Thyroid gland (tissue), 4 donors: ENCODE measurements around the gene ZNF215. TPM values are rescaled to one million over a fixed set of nuclear protein-coding genes. Genes with fewer than 3 reads are reported as not detected.
"Not testable (repeated sequence)": the region's sequence is repeated elsewhere in the genome, so short reads cannot be mapped to it uniquely, and the experiment has no call there.

Experiments
- DNase-seq, 2 donors: peaks; one replicate each; pipeline ENCODE4 v3.0.0-alpha.2; 2019
- H3K27ac ChIP-seq, 3 donors: fragments of 200-600 bp; sonication (generic); 1 replicate in 2 of 3; 2 replicates in 1 of 3; pipeline ENCODE4 v1.5.1; 2016 to 2019; ENCODE audit warnings: mild to moderate bottlenecking in 1 of 3, moderate library complexity in 1 of 3
- H3K27me3 ChIP-seq: fragments of 200-600 bp; sonication (generic); one replicate; pipeline ENCODE4 v1.5.1; 2019
- H3K36me3 ChIP-seq, 2 donors: fragments of 200-600 bp; sonication (generic); one replicate each; pipeline ENCODE4 v1.5.1; 2016 to 2019
- H3K4me1 ChIP-seq, 2 donors: fragments of 200-600 bp; sonication (generic); one replicate each; pipeline ENCODE4 v1.5.1; 2017 to 2019
- H3K4me3 ChIP-seq, 3 donors: fragments of 200-600 bp; sonication (generic); replicated peaks in 1 of 3; 1 replicate in 2 of 3; 2 replicates in 1 of 3; pipeline ENCODE4 v1.5.1; 2016; ENCODE audit warnings: mild to moderate bottlenecking in 1 of 3
- H3K9me3 ChIP-seq: fragments of 200-600 bp; sonication (generic); one replicate; pipeline ENCODE4 v1.5.1; 2017
- CTCF ChIP-seq, 6 experiments: fragments of 200-600 bp in 3 of 6; fragments of 450-650 bp in 3 of 6; sonication (generic) in 3 of 6; IDR thresholded peaks; one replicate each; pipeline ENCODE4 v1.5.1; 2016 to 2019; ENCODE audit warnings: antibody characterized with exemption in 6 of 6, mild to moderate bottlenecking in 2 of 6, inconsistent platforms in 1 of 6, moderate library complexity in 1 of 6
- POLR2A ChIP-seq, 2 donors: fragments of 450-650 bp; IDR thresholded peaks; one replicate each; pipeline ENCODE4 v1.6.1; 2017; ENCODE audit warnings: antibody characterized with exemption in 2 of 2, mild to moderate bottlenecking in 2 of 2, moderate library complexity in 1 of 2
- WGBS, 2 donors: methylation state at CpG; one replicate each; pipeline ENCODE4 v1.1.5; 2017; 5-methylcytosine and 5-hydroxymethylcytosine counted together
- intact Hi-C: fragments of 100-400 bp; cut with DNase I; formaldehyde crosslinking; loops from one replicate; pipeline ENCODE4 v1.15.1; 2023
- total RNA-seq, 4 donors: library from RNA; depleted of rRNA; stranded (reverse); fragments of >200 nt; gene quantifications; one replicate each; pipeline ENCODE4 v1.2.3, GENCODE V29; 2016

Gene ZNF215
- total RNA-seq, 4 donors from 2014 or later = 1.7 to 3.5 (median 2.1) TPM

DNA sequence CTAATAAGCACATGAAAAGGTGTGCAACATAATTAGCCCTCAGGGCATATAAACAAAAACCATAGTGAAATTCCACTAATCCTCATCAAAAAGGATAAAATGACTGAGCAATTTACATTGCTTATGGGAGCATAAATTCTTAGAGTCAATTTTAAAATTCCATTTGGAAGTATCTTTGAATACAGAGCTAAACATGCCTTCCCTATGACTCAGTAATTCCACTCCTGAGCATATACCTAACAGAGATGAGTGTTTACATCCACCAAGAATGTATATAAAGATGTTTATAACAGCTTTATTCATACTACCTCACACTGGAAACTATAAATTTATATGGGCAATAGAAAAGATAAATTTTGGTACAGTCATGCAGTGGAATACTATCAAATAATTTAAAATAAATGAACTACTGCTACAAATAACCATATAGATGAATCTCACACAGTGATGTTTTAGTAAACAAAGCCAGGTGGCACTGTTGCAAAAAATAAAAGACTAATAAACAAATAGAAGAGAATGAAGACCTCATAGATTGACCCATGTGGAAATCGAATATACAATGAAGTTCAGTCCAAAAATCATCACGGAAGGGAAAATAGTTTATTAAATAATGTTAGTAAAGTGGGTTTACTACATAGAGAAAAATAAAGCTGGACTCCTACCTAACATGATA lies 25.8 kb upstream of the ZNF215 start:
- Histone ChIP-seq H3K27ac (no peak overlapping the region), H3K27me3 (no peaks in the 10 kb centered on the region), H3K4me1 (no peaks in the 10 kb centered on the region), H3K4me3 (no peak overlapping the region), H3K36me3 (no peaks in the 10 kb centered on the region), H3K9me3 (no peaks in the 10 kb centered on the region)
- TF ChIP-seq POLR2A (IDR thresholded peaks at IDR 0.05) = no peak
- no peak for TF ChIP-seq CTCF (IDR thresholded peaks at IDR 0.05)
- no peak for DNase-seq
- 68 to 73% methylated on average over 2 of the region's 2 CpGs for WGBS, 2 donors
- intact Hi-C loops = no loop called here

DNA sequence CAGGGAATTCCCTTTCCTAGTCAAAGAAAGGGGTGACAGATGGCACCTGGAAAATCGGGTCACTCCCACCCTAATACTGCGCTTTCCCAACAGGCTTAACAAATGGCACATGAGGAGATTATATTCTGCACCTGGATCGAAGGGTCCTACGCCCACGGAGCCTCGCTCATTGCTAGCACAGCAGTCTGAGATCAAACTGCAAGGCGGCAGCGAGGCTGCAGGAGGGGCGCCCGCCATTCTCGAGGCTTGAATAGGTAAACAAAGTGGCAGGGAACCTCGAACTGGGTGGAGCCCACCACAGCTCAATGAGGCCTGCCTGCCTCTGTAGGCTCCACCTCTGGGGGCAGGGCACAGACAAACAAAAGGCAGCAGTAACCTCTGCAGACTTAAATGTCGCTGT lies 21.4 kb upstream of the ZNF215 start:
- H3K4me3 ChIP-seq, DNase-seq, intact Hi-C loops, H3K4me1 ChIP-seq, H3K9me3 ChIP-seq, H3K27ac ChIP-seq, H3K36me3 ChIP-seq, H3K27me3 ChIP-seq: not testable (repeated sequence)
- 80 to 82% methylated on average over 13 of the region's 13 CpGs for WGBS, 2 donors

- Histone ChIP-seq H3K27me3 (no peaks in the 10 kb centered on the region), H3K36me3 (no peaks in the 10 kb centered on the region), H3K9me3 (no peaks in the 10 kb centered on the region), H3K4me1 (no peaks in the 10 kb centered on the region), H3K4me3 (no peak overlapping the region), H3K27ac (no peak overlapping the region)
- intact Hi-C loops = no loop called here
- no peak for DNase-seq
- TF ChIP-seq CTCF (IDR thresholded peaks at IDR 0.05) (no peak), POLR2A (IDR thresholded peaks at IDR 0.05) (no peak)
- 94 to 97% methylated on average over 3 of the region's 3 CpGs for WGBS, 2 donors
Measured at GRCh38 chr11:6911378-6911777, 14.8 kb upstream of the ZNF215 start.

GRCh38 chr11:6911948-6912347 lies 14.3 kb upstream of the ZNF215 start:
- Histone ChIP-seq H3K27me3 (no peaks in the 10 kb centered on the region), H3K4me1 (no peaks in the 10 kb centered on the region), H3K27ac (no peak overlapping the region), H3K36me3 (no peaks in the 10 kb centered on the region), H3K4me3 (no peak overlapping the region), H3K9me3 (no peaks in the 10 kb centered on the region)
- no peak for DNase-seq
- intact Hi-C loops = no loop called here
- 78 to 81% methylated on average over 3 of the region's 3 CpGs for WGBS, 2 donors
- TF ChIP-seq CTCF (IDR thresholded peaks at IDR 0.05) (no peak), POLR2A (IDR thresholded peaks at IDR 0.05) (no peak)

GRCh38 chr11:6919698-6920097 lies 6.5 kb upstream of the ZNF215 start:
- intact Hi-C loops = no loop called here
- no peaks in the 10 kb centered on the region for H3K4me1 ChIP-seq
- TF ChIP-seq POLR2A (IDR thresholded peaks at IDR 0.05) (no peak), CTCF (IDR thresholded peaks at IDR 0.05) (no peak)
- no peak overlapping the region for H3K4me3 ChIP-seq
- H3K27me3 ChIP-seq = no peaks in the 10 kb centered on the region
- no peak for DNase-seq
- no peak overlapping the region for H3K27ac ChIP-seq
- WGBS, 2 donors = 29 to 53% methylated on average over 2 of the region's 2 CpGs
- no peaks in the 10 kb centered on the region for H3K9me3 ChIP-seq
- H3K36me3 ChIP-seq = no peaks in the 10 kb centered on the region
